Skeletal muscle cell (primary cell): ENCODE results near the gene GAB2.

ENCODE experiments used
- DNase-seq: peaks from one replicate; pipeline ENCODE4 v3.0.0-alpha.2; 2010; ENCODE audit warnings: low read depth
- H3K4me3 ChIP-seq: 2 replicates; pipeline ENCODE4 v1.5.1; 2011; ENCODE audit warnings: low read depth, mild to moderate bottlenecking, control low read depth, low read length, moderate library complexity

The GAB2 gene

GRCh38 chr11:78219493-78220217, 198.0 kb downstream of the GAB2 start:
- no peak for DNase-seq
- no peak overlapping the region for H3K4me3 ChIP-seq

- no peak for DNase-seq
These were observed 198.7 kb downstream of the GAB2 start for GRCh38 chr11:78218707-78219492.

GRCh38 chr11:78217650-78218541, 199.7 kb downstream of the GAB2 start:
- no peak for DNase-seq

More at GRCh38 chr11:78218707-78219492, 198.7 kb downstream of the GAB2 start:
- no peak overlapping the region for H3K4me3 ChIP-seq

DNA sequence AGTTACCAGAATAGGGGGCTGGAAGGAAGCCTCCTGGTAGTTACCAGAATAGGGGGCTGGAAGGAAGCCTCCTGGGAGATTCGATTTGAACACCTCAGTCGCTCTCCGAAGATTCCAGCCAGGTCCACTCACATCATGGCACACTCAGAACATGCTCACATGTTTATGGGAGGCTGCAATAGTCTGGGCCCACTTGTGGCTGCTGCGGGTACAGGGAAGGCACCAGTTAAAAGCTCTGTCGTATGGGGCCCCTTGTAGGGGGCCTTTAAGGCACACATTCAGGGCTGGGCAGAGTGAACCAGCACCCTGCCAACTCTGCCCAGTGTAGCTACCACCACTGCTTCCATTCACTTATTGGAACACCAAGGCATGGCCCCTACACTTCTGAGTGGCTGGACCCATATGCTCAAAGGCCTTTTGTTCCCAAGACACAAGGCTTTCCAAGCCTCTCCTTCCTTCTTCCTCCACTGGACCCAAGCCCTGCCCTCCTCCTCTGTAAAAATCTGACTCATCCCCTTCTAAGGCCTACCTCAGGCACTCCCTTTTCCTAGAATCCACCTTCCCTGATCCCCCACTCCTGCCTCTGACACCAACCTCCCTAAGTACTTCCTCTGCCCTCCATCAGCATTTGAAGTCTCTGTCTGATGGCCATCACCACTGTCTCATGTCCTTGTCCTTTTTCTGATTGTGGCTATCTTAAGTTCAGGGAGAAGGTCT, 200.9 kb downstream of the GAB2 start:
- no peak for DNase-seq
- no peak overlapping the region for H3K4me3 ChIP-seq

More at GRCh38 chr11:78217650-78218541, 199.7 kb downstream of the GAB2 start:
- no peak overlapping the region for H3K4me3 ChIP-seq

DNA sequence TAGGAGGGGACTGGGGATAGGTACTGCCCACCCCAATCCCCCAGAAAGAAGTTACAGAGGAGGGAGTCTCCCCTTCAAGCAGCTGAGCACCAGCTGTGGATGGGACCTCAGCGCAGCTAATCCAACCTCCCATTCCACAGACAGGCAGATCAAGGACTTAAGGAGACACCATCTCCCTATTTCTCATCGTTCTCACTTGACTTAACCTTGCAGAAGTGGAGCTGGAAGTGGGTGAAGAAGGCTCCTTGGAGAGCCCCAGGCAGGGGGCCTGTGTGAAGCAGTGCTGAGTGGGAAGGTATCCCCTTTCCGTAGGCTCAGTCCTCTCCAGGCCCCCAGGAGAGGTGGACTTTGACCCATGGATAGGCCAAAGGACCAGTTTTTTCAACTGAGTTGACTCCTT, 201.6 kb downstream of the GAB2 start:
- H3K4me3 ChIP-seq, result no peak overlapping the region
- DNase-seq, result no peak

GRCh38 chr11:78214331-78215194, 203.1 kb downstream of the GAB2 start:
- DNase-seq, result no peak

DNA sequence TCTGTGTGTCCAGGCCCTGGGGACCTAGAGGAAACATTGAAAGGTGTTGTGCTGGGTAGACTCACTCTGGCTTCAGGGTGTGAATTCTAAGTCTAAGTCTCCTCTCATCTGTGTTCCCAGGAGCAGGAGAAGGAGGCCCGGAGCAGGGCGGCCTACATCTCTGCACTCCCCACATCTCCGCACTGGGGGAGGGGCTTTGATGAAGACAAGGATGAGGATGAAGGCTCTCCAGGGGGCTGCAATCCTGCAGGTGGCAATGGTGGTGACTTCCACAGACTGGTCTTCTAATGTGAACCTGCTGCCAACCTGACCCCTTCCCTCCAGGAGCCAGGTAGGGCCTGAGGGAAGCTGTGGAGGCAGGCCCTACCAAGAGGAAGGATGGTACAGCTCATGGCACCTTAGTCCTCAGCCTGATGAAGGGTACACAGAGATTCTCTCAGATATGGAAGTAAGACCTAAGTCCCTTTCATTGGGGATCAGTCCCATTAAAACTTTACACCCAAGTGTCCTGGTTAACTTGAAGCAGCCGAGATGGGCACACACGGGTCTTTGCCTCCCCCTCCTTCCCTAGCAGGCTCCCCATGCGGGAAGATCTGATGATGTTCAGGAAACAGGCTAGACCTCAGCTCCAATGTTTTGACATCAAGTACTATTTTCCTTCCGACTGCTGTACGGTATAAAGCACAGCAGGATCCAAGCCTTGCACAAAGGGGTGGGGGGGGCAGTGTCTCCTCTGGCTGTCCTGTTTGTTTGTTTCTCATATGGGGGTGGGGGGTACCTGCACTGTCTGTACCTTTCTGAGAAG, 203.9 kb downstream of the GAB2 start:
- no peak for DNase-seq
- H3K4me3 ChIP-seq, result no peak overlapping the region

More at GRCh38 chr11:78214331-78215194, 203.1 kb downstream of the GAB2 start:
- H3K4me3 ChIP-seq, result no peak overlapping the region

DNA sequence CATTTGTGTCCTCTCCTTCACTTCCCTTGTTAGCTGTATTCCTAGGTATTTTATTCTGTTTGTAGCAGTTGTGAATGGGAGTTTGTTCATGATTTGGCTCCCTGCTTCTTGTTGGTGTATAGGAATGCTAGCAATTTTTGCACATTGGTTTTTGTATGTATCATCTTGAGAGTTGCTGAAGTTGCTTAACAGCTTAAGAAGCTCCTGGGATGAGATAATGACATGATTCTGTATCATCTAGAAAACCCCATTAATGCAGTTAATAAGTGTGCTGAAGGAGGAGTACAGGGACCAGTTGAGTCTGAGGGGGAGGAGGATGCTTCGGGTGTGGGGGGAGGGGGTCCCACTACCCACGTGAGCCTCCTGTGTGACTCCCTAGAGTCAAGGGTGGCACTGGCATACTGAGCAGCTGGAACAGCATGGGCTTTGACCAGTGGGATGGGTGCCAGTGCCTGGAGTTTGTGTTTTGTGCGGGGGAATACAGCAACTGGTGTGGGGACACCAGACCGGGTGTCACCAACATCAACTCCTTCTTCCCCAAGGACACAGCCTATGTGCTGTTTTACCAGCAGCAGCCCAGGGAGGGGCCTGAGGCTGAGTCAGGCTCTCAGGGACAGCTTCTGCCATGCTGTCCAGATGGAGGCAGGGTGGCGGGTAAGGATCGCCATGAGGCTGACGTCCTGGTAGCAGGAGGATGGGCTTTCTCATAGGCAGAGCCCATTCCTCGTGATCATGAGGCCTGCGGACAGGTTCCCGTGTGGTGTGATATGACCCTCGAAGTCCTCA, 204.8 kb downstream of the GAB2 start:
- DNase-seq, result no peak
- H3K4me3 ChIP-seq, result no peak overlapping the region

DNA sequence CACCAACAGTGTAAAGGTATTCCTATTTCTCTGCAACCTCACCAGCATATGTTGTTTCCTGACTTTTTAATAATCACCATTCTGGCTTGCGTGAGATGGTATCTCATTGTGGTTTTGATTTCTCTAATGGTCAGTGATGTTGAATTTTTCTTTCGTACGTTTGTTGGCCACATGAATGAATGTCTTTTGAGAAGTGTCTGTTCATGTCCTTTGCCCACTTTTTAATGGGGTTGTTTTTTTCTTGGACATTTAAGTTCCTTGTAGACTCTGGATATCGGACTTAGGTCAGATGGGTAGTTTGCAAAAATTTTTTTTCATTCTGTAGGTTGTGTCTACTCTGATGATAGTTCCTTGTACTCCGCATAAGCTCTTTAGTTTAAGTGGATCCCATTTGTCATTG, 206.1 kb downstream of the GAB2 start:
- no peak for DNase-seq
- no peak overlapping the region for H3K4me3 ChIP-seq

- no peak overlapping the region for H3K4me3 ChIP-seq
- DNase-seq, result no peak
These were observed 207.5 kb downstream of the GAB2 start for GRCh38 chr11:78210000-78210608.

DNA sequence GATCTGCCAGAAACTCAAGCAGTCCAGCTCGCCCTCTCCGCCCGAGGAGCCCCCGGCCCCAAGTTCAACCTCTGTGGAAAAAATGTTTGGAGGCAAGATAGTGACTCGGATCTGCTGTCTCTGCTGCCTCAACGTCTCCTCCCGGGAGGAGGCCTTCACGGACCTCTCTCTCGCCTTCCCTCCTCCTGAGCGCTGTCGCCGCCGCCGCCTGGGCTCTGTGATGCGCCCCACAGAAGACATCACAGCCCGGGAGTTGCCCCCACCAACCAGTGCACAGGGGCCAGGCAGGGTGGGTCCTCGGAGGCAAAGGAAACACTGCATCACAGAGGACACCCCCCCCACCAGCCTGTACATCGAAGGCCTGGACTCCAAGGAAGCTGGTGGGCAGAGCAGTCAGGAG, 208.1 kb downstream of the GAB2 start:
- no peak for DNase-seq
- no peak overlapping the region for H3K4me3 ChIP-seq

GRCh38 chr11:78208257-78209165, 209.1 kb downstream of the GAB2 start:
- no peak for DNase-seq
- H3K4me3 ChIP-seq, result no peak overlapping the region

DNA sequence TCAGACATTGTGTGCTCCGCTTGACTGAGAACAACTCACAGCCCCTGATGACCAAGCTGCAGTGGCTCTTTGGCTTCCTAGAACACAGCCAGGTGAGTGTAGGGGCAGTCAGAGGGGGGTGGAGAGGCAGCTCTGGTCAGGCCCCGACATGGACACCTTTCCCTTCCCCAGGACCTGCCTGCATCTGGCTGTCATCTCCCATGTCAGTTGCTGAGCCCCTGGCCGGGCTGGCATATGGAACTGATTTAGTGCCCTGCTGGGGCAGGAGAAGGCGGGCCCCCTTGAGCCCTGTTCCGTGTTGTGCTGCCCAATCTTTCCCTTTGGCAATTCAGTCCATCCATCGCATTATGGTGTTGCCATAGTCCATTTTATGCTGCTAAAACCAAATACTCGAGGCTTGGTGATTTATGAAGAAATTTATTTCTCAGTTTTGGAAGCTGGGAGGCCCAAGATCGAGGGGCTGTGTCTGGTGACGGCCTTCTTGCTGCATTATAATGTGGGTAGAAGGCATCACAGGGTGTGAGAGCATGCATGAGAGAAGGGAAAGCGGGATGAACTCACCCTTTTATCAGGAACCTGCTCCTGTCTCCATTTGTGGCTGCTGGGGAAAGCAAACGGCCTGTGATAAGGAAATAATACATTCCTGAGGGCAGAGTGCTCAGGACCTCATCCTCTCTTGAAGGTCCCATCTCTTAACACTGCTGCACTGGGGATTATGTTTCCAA, 209.9 kb downstream of the GAB2 start:
- no peak for DNase-seq
- H3K4me3 ChIP-seq, result no peak overlapping the region

- no peak overlapping the region for H3K4me3 ChIP-seq
- no peak for DNase-seq
These were observed 211.9 kb downstream of the GAB2 start for GRCh38 chr11:78205691-78206090.

GRCh38 chr11:78205256-78205655, 212.4 kb downstream of the GAB2 start:
- no peak for DNase-seq
- no peak overlapping the region for H3K4me3 ChIP-seq
